ENCODE results near the gene UBE2U. TPM values are rescaled to one million over a fixed set of nuclear protein-coding genes. Genes with fewer than 3 reads are reported as not detected.

The UBE2U gene
- total and polyA plus RNA-seq, 10 of the 15 experiments (the other 5 are each of a cell fraction or from before 2014, with no cell fraction given) = not detected

- Histone ChIP-seq H3K27me3 (replicated peaks in 1 of 2; ENCODE audit: control insufficient read depth in 2 of 2, insufficient read depth in 2 of 2, low read length in 1 of 2) (0 out of 4 replicates have a peak, but pooled peaks cover 0 to 2% of the 10 kb centered on the region in 2 experiments), H3K9ac (ENCODE audit: control insufficient read depth, insufficient read depth, low read length) (no peak overlapping the region), H2AFZ (ENCODE audit: control insufficient read depth, low read depth, low read length) (peak overlapping the region; percentile 9; the same call in 1 of the 2 replicates), H3K4me3 (no peak overlapping the region), H3K27ac (ENCODE audit: control insufficient read depth, insufficient read depth) (no peak overlapping the region), H3K4me1 (ENCODE audit: control insufficient read depth, insufficient read depth, low read length) (no peaks in the 10 kb centered on the region), H3K9me3 (replicated peaks; ENCODE audit: control insufficient read depth, insufficient read depth, low read length) (no peaks in the 10 kb centered on the region), H3K4me2 (ENCODE audit: control insufficient read depth, insufficient read depth) (peak overlapping the region; percentile 7; the same call in 1 of the 2 replicates), H3K36me3 (ENCODE audit: control insufficient read depth in 2 of 2, insufficient read depth in 2 of 2, low read length in 1 of 2) (no peaks in the 10 kb centered on the region), H4K20me1 (ENCODE audit: control insufficient read depth, insufficient read depth) (no peaks in the 10 kb centered on the region), H3K79me2 (ENCODE audit: control insufficient read depth, insufficient read depth, low read length) (no peaks in the 10 kb centered on the region)
- ChIA-PET SMC1A (ENCODE audit: uncharacterized antibody, unreplicated experiment) (interaction anchor here (0.6 to 6.4 kb wide), 22 partner anchors 9 to 685 kb away, joined by 3 to 49 read pairs (median 5); partner anchors contain the start of gene ROR1), POLR2A (interaction anchor here (1.1 kb wide), 1 partner anchor 106 kb away, joined by 3 read pairs; no protein-coding TSS in a partner anchor), RAD21 (ENCODE audit: unreplicated experiment) (interaction anchor here (0.7 to 7.4 kb wide), 10 partner anchors 10 to 686 kb away, joined by 3 to 61 read pairs (median 4); no protein-coding TSS in a partner anchor), CTCF (interaction anchor here (0.5 to 6.0 kb wide), 25 partner anchors 9 to 687 kb away, joined by 3 to 51 read pairs (median 3); no protein-coding TSS in a partner anchor)
- 15% methylated on average over 6 of the region's 6 CpGs for WGBS (ENCODE audit: insufficient coverage, insufficient replicate concordance, low lambda C conversion rate, missing lambda C conversion rate)
- no TSS peak for BruUV-seq (replicated peaks)
- peak; percentile 72 for ATAC-seq
- no peak for FAIRE-seq
- no peak for DNase-seq (ENCODE audit: low read depth, low spot score)
- intact Hi-C loops (cut with micrococcal nuclease; ENCODE audit: unreplicated experiment) (loop anchor here (2.0 to 5.0 kb wide), 2 partner anchors 71 to 128 kb away; no protein-coding TSS in a partner anchor), in situ Hi-C loops (cut with MboI) (loop anchor here (5.0 kb wide), 3 partner anchors 101 to 626 kb away; no protein-coding TSS in a partner anchor)
- no peak for TF ChIP-seq ZNF622 (IDR thresholded peaks at IDR 0.05)
- TF ChIP-seq ATF2 (IDR thresholded peaks at IDR 0.05; ENCODE audit: low read length) = no peak
- TF ChIP-seq POLR2AphosphoS2 (IDR thresholded peaks at IDR 0.05; ENCODE audit: low read depth, low read length) = no peak
- peak; percentile 66 for TF ChIP-seq RAD21 (IDR thresholded peaks at IDR 0.05; ENCODE audit: insufficient read depth, low read depth, low read length)
- no peak for TF ChIP-seq ASH2L (IDR thresholded peaks at IDR 0.05; ENCODE audit: borderline replicate concordance, low read depth)
- TF ChIP-seq REST (IDR thresholded peaks at IDR 0.05; ENCODE audit: low read depth, low read length) = no peak
- no peak for TF ChIP-seq STAT1 (conservative IDR thresholded peaks at IDR 0.05)
- no peak for TF ChIP-seq MTA3 (IDR thresholded peaks at IDR 0.05; ENCODE audit: borderline replicate concordance, low read length)
- TF ChIP-seq SMC3 (IDR thresholded peaks at IDR 0.05; ENCODE audit: borderline replicate concordance, low read length) = peak; percentile 59; the same call in 1 of the 2 replicates
- TF ChIP-seq MEF2B (IDR thresholded peaks at IDR 0.05; ENCODE audit: partially characterized antibody, poor library complexity, severe bottlenecking) = no peak
- no peak for TF ChIP-seq POLR2A (IDR thresholded peaks at IDR 0.05; ENCODE audit: low read depth, low read length)
- no peak for TF ChIP-seq HSF1 (IDR thresholded peaks at IDR 0.05; ENCODE audit: low read depth, low read length)
- TF ChIP-seq MAX (IDR thresholded peaks at IDR 0.05; ENCODE audit: low read depth, low read length) = no peak
- no peak for TF ChIP-seq TAF1 (IDR thresholded peaks at IDR 0.05; ENCODE audit: borderline replicate concordance, low read depth, low read length)
- peak; percentile 50; the same call in 1 of the 2 replicates for TF ChIP-seq NR2F1 (conservative IDR thresholded peaks at IDR 0.05)
- TF ChIP-seq KDM1A (IDR thresholded peaks at IDR 0.05; ENCODE audit: borderline replicate concordance) = no peak
Observed at GRCh38 chr1:64242895-64243756, 39.7 kb downstream of the UBE2U start.

Measured in GM12878 (cell line).